ENCODE data around the gene ROBO1. TPM values are rescaled to one million over a fixed set of nuclear protein-coding genes. Genes with fewer than 3 reads are reported as not detected.

The ROBO1 gene
- total and polyA plus RNA-seq, 2 of the 8 experiments (the other 6 are each of a cell fraction or from before 2014, with no cell fraction given), result 51.4 to 91.0 TPM

DNA sequence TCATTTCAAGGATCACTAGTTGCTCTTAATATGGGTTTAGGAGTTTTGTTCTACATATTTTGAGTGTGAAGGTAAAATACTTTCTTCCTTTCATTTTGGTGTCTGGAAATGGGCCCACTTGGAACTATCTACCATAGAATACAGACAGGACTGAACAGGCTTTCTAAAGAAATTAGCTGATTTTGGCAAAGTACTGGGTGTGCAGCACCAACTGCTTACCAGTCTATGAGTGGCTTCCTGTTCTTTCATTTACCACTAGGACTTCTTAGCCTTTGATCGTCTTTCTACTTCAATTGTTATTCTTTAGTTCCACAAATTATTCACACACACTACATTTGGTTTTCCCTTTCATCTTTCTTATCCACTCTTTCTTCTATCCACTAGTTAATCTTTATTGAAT lies 1196.3 kb downstream of the ROBO1 start:
- Histone ChIP-seq H3K4ac (replicated peaks; ENCODE audit: insufficient read length, low read depth, low read length) (no peak overlapping the region), H4K5ac (ENCODE audit: insufficient read length, low read depth, low read length) (no peak overlapping the region), H3K23ac (ENCODE audit: insufficient read length) (no peak overlapping the region), H3K23me2 (ENCODE audit: low read depth, low read length) (no peaks in the 10 kb centered on the region), H4K20me1 (replicated peaks in 1 of 2; ENCODE audit: control insufficient read depth in 1 of 2, insufficient read depth in 2 of 2, low read length in 2 of 2) (no peaks in the 10 kb centered on the region), H3K27ac (ENCODE audit: low read depth, low read length) (no peak overlapping the region), H3K4me2 (ENCODE audit: insufficient read depth in 1 of 2, low read depth in 2 of 2, low read length in 2 of 2) (no peak overlapping the region), H2BK5ac (ENCODE audit: low read depth, low read length) (no peak overlapping the region), H3K56ac (replicated peaks; ENCODE audit: insufficient read length, low read depth, low read length) (no peak overlapping the region), H3K9ac (replicated peaks in 1 of 4; ENCODE audit: extremely low read depth in 1 of 4, low read depth in 3 of 4, low read length in 3 of 4) (no peak overlapping the region), H3K9me3 (ENCODE audit: insufficient read depth in 2 of 2, low read depth in 1 of 2, low read length in 1 of 2) (no peaks in the 10 kb centered on the region), H2AK5ac (ENCODE audit: low read depth, low read length) (no peak overlapping the region), H4K8ac (ENCODE audit: extremely low read depth, insufficient read depth, low read length) (no peak overlapping the region), H3K4me3 (ENCODE audit: extremely low read depth in 1 of 4, insufficient read depth in 2 of 4, low read depth in 3 of 4, low read length in 4 of 4) (no peak overlapping the region), H3K79me2 (ENCODE audit: control insufficient read depth in 1 of 2, insufficient read depth in 2 of 2, low read length in 2 of 2) (no peaks in the 10 kb centered on the region), H3K4me1 (replicated peaks in 1 of 4; ENCODE audit: control insufficient read depth in 3 of 4, insufficient read depth in 4 of 4, low read length in 3 of 4) (peaks cover 0 to 3% (median 0%) of the 10 kb centered on the region in 4 experiments; a peak in 1 of 7 replicates), H2BK120ac (replicated peaks; ENCODE audit: low read depth, low read length) (no peak overlapping the region), H4K91ac (replicated peaks; ENCODE audit: insufficient read length, low read length) (no peak overlapping the region), H2AFZ (ENCODE audit: low read length) (no peak overlapping the region), H3K79me1 (ENCODE audit: low read depth, low read length) (no peaks in the 10 kb centered on the region), H3K14ac (ENCODE audit: insufficient read length) (no peak overlapping the region), H3K18ac (ENCODE audit: extremely low read depth, low read length) (no peak overlapping the region), H3K36me3 (ENCODE audit: control insufficient read depth in 2 of 4, insufficient read depth in 4 of 4, low read length in 3 of 4) (no peaks in the 10 kb centered on the region), H2BK15ac (ENCODE audit: low read length) (no peak overlapping the region), H2BK12ac (ENCODE audit: low read depth, low read length) (no peak overlapping the region), H2BK20ac (ENCODE audit: low read length) (no peak overlapping the region), H3K27me3 (replicated peaks in 1 of 4; ENCODE audit: control insufficient read depth in 3 of 4, extremely low read depth in 1 of 4, insufficient read depth in 3 of 4, low read length in 3 of 4) (no peaks in the 10 kb centered on the region)
- ChIA-PET CTCF (ENCODE audit: partially characterized antibody) (no interaction called here), POLR2A (ENCODE audit: partially characterized antibody) (no interaction called here)
- FAIRE-seq (no peak), DNase-seq (ENCODE audit: low read depth in 1 of 2, low spot score in 2 of 2) (no peak)
- no peak for TF ChIP-seq BACH1 (IDR thresholded peaks at IDR 0.05; ENCODE audit: low read length)
- 94% methylated on average over 1 of the region's 1 CpG; no CpG with 5 or more reads in 1 of the 2 experiments for WGBS, 2 experiments (ENCODE audit: extremely low coverage in 1 of 2, insufficient coverage in 1 of 2, insufficient read length in 1 of 2, insufficient replicate concordance in 2 of 2, low coverage in 1 of 2, low lambda C conversion rate in 2 of 2, missing lambda C conversion rate in 1 of 2)
